OCI-LY7 (cell line): Measurements from ENCODE around the gene RAET1E.

Experiments used
- EZH2phosphoT487 ChIP-seq: fragments of 200-600 bp; sonication (generic); IDR thresholded peaks from 2 replicates; pipeline ENCODE4 v1.6.1; 2018; ENCODE audit warnings: low read depth, borderline replicate concordance, mild to moderate bottlenecking, mixed run types, antibody characterized with exemption, low read length, moderate library complexity, mixed read lengths
- TF ChIP-seq, protein P1 (sequence below): fragments of 200-600 bp; sonication (generic); conservative IDR thresholded peaks from 2 replicates; pipeline ENCODE4 v1.5.1; 2014; ENCODE audit warnings: mild to moderate bottlenecking, antibody characterized with exemption, low read length, moderate library complexity, mixed read lengths

DNA sequence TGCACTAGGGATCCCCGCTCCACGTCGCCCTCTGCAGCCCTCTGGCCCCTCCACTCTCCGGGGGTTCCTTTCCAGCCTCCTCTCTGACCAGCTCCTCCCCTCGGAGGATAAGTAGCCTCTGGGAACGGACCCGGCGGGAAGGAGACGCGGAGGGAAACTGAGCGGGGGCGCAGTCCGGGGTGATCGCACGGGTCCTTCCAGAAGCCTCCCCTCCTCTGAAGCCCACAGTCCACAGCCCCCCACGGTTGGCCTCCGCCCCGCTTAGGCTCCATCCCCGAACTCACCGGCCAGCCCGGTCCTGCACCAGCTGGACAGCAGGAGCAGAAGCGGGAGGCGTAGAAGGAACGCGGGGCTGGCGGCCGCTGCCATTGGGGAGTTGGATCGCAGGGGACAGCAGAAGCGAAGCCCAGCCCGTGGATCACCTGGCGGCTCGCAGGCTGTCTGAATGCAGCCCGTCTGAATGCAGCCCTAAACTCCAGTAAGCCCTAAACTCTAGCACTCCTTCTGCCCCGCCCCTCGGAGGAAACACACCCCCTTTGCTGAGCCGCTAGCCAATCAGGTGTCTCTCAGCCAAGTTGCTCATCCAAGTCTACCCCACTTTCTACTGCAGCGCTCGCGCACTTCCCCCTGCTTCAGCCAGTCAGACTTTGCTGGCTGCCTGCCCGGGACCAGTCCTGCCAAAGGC lies 24.9 kb upstream of the RAET1E start, which contains the start of gene RAET1G:
- TF ChIP-seq, protein P1, sequence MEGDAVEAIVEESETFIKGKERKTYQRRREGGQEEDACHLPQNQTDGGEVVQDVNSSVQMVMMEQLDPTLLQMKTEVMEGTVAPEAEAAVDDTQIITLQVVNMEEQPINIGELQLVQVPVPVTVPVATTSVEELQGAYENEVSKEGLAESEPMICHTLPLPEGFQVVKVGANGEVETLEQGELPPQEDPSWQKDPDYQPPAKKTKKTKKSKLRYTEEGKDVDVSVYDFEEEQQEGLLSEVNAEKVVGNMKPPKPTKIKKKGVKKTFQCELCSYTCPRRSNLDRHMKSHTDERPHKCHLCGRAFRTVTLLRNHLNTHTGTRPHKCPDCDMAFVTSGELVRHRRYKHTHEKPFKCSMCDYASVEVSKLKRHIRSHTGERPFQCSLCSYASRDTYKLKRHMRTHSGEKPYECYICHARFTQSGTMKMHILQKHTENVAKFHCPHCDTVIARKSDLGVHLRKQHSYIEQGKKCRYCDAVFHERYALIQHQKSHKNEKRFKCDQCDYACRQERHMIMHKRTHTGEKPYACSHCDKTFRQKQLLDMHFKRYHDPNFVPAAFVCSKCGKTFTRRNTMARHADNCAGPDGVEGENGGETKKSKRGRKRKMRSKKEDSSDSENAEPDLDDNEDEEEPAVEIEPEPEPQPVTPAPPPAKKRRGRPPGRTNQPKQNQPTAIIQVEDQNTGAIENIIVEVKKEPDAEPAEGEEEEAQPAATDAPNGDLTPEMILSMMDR, result no peak
- no peak for TF ChIP-seq EZH2phosphoT487
